Panc1 (cell line): Measurements from ENCODE around the gene WNK1. TPM values are rescaled to one million over a fixed set of nuclear protein-coding genes. Genes with fewer than 3 reads are reported as not detected.
A peak's percentile ranks its signal among the peaks of the same experiment; 100 is the strongest.

Experiments
- ATAC-seq: fragments of 200-7000 bp; cut with Tn5 transposase; 2 replicates; pipeline ENCODE4 v1.9.1; 2020; ENCODE audit warnings: mild to moderate bottlenecking, moderate library complexity
- BruUV-seq: library from RNA; stranded (reverse); fragments of 400-500 nt; replicated peaks from 2 replicates; lab custom pipeline; 2021; lab: Mats Ljungman, UMichigan
- CTCF ChIA-PET: fragments of 300-600 bp; sonication (Branson Sonifier 250); formaldehyde crosslinking; loops from one replicate; lab custom pipeline; 2022; ENCODE audit warnings: antibody characterized with exemption; lab: Charles Lee
- POLR2A ChIA-PET: fragments of 300-600 bp; sonication (Branson Sonifier 250); formaldehyde crosslinking; loops from one replicate; lab custom pipeline; 2022; ENCODE audit warnings: antibody characterized with exemption; lab: Charles Lee
- DNase-seq: peaks from one replicate; pipeline ENCODE4 v3.0.0-alpha.2; 2010; ENCODE audit warnings: low read depth, low spot score
- H3K27ac ChIP-seq: 2 replicates; pipeline ENCODE4 v1.5.1; 2011; ENCODE audit warnings: mild to moderate bottlenecking, low read length, inconsistent platforms
- H3K27me3 ChIP-seq: fragments of 200-500 bp; sonication (Bioruptor generic); 2 replicates; pipeline ENCODE4 v1.6.0; 2014; ENCODE audit warnings: low read length, inconsistent platforms; ENCODE audit not compliant: control insufficient read depth, insufficient read depth
- H3K36me3 ChIP-seq: fragments of 200-500 bp; sonication (Bioruptor generic); 2 replicates; pipeline ENCODE4 v1.5.1; 2014; ENCODE audit warnings: inconsistent platforms, mild to moderate bottlenecking, low read length, moderate library complexity; ENCODE audit not compliant: control insufficient read depth, insufficient read depth
- H3K4me1 ChIP-seq: 2 replicates; pipeline ENCODE4 v1.5.1; 2011; ENCODE audit warnings: inconsistent platforms, mild to moderate bottlenecking, low read length, moderate library complexity; ENCODE audit not compliant: control insufficient read depth, insufficient read depth
- H3K4me3 ChIP-seq, 2 experiments: 2 replicates each; pipeline ENCODE4 v1.5.1; 2011 to 2012; ENCODE audit warnings: low read depth in 2 of 2, low read length in 2 of 2, mild to moderate bottlenecking in 2 of 2, inconsistent platforms in 1 of 2, moderate library complexity in 1 of 2
- H3K9me3 ChIP-seq: fragments of 200-500 bp; sonication (Bioruptor generic); 2 replicates; pipeline ENCODE4 v1.5.1; 2014; ENCODE audit warnings: low read depth, mild to moderate bottlenecking, inconsistent platforms, low read length, moderate library complexity; ENCODE audit not compliant: control insufficient read depth, insufficient read depth
- CTCF ChIP-seq: fragments of 450-650 bp; IDR thresholded peaks from 2 replicates; pipeline ENCODE4 v1.5.1; 2017; ENCODE audit warnings: mild to moderate bottlenecking
- POLR2AphosphoS5 ChIP-seq: IDR thresholded peaks from 2 replicates; pipeline ENCODE4 v1.6.1; 2012; ENCODE audit warnings: mild to moderate bottlenecking, low read depth, low read length, moderate library complexity
- REST ChIP-seq, 2 experiments: IDR thresholded peaks; 2 replicates each; pipeline ENCODE4 v1.6.1; 2011 to 2012; ENCODE audit warnings: low read depth in 2 of 2, control low read depth in 1 of 2, low read length in 1 of 2, mild to moderate bottlenecking in 1 of 2, moderate library complexity in 1 of 2; ENCODE audit not compliant: insufficient read depth in 1 of 2
- SIN3A ChIP-seq: IDR thresholded peaks from 2 replicates; pipeline ENCODE4 v1.6.1; 2012; ENCODE audit warnings: low read depth, mild to moderate bottlenecking, low read length, moderate library complexity, borderline replicate concordance; ENCODE audit not compliant: insufficient read depth
- TCF7L2 ChIP-seq: IDR thresholded peaks from 2 replicates; pipeline ENCODE4 v1.6.1; 2011; ENCODE audit warnings: mild to moderate bottlenecking, low read depth, low read length, inconsistent platforms
- in situ Hi-C: cut with HindIII; loops from 2 replicates; pipeline ENCODE4 v1.10.0; 2016; ENCODE audit warnings: low sequenced_read_pairs, low pct_unique_long_range_greater_than_20kb
- intact Hi-C: fragments of 100-400 bp; cut with micrococcal nuclease; formaldehyde crosslinking; loops from one replicate; pipeline ENCODE4 v1.10.0; 2022; ENCODE audit not compliant: unreplicated experiment
- total RNA-seq: library from RNA; stranded (reverse); gene quantifications from one replicate; pipeline ENCODE4 v1.2.1, GENCODE V29; 2021; ENCODE audit not compliant: unreplicated experiment

Gene WNK1
- total RNA-seq, 1 experiment from 2014 or later = 181 TPM

GRCh38 chr12:750366-751191 lies 1.8 kb upstream of the WNK1 start:
- ChIA-PET CTCF (interaction anchor here (0.6 to 1.7 kb wide), 9 partner anchors 30 to 203 kb away, joined by 3 to 14 read pairs (median 4); no protein-coding TSS in a partner anchor), POLR2A (no interaction called here)
- Histone ChIP-seq H3K27ac (peak overlapping the region; percentile 94), H3K27me3 (no peaks in the 10 kb centered on the region), H3K9me3 (no peaks in the 10 kb centered on the region), H3K36me3 (no peaks in the 10 kb centered on the region), H3K4me3 (peak overlapping the region; percentile 39 to 71), H3K4me1 (peaks cover 12% of the 10 kb centered on the region)
- TF ChIP-seq CTCF (no peak), SIN3A (no peak), REST (IDR thresholded peaks at IDR 0.05; ENCODE audit: insufficient read depth in 1 of 2, low read depth in 2 of 2, low read length in 1 of 2) (no peak), TCF7L2 (no peak), POLR2AphosphoS5 (no peak)
- intact Hi-C loops (loop anchor here (10.0 kb wide), 1 partner anchor 106 kb away; no protein-coding TSS in a partner anchor), in situ Hi-C loops (no loop called here)
- BruUV-seq = TSS peak; percentile 81
- ATAC-seq (no peak), DNase-seq (no peak)

- H3K27ac ChIP-seq = peak overlapping the region; percentile 94
- no peaks in the 10 kb centered on the region for H3K27me3 ChIP-seq
- H3K4me3 ChIP-seq = peak overlapping the region; percentile 39 to 71
- POLR2A ChIA-PET = interaction anchor here (0.6 kb wide), 1 partner anchor 198 kb away, joined by 3 read pairs; the partner anchor contains the start of gene RAD52
- TF ChIP-seq POLR2AphosphoS5 (peak; percentile 55), SIN3A (no peak), TCF7L2 (peak; percentile 30; the same call in 1 of the 2 replicates), REST (IDR thresholded peaks at IDR 0.05; ENCODE audit: insufficient read depth in 1 of 2, low read depth in 2 of 2, low read length in 1 of 2) (no peak), CTCF (peak; percentile 80)
- no peaks in the 10 kb centered on the region for H3K36me3 ChIP-seq
- DNase-seq = peak; percentile 86
- CTCF ChIA-PET = interaction anchor here (0.6 to 1.9 kb wide), 13 partner anchors 26 to 177 kb away, joined by 3 to 14 read pairs (median 4); no protein-coding TSS in a partner anchor
- ATAC-seq = peak; percentile 76
- no peaks in the 10 kb centered on the region for H3K9me3 ChIP-seq
- H3K4me1 ChIP-seq = peaks cover 12% of the 10 kb centered on the region
- intact Hi-C loops = loop anchor here (10.0 kb wide), 1 partner anchor 107 kb away; no protein-coding TSS in a partner anchor
- BruUV-seq = no TSS peak
- in situ Hi-C loops = no loop called here
Measured at GRCh38 chr12:751192-751998, 984 bp upstream of the WNK1 start.
